Measurements from ENCODE around the gene ASPHD2. TPM values are rescaled to one million over a fixed set of nuclear protein-coding genes. Genes with fewer than 3 reads are reported as not detected.

The ASPHD2 gene
- total RNA-seq, 4 donors from 2014 or later: 0.49 to 1.7 (median 0.88) TPM; not detected in 1

DNA sequence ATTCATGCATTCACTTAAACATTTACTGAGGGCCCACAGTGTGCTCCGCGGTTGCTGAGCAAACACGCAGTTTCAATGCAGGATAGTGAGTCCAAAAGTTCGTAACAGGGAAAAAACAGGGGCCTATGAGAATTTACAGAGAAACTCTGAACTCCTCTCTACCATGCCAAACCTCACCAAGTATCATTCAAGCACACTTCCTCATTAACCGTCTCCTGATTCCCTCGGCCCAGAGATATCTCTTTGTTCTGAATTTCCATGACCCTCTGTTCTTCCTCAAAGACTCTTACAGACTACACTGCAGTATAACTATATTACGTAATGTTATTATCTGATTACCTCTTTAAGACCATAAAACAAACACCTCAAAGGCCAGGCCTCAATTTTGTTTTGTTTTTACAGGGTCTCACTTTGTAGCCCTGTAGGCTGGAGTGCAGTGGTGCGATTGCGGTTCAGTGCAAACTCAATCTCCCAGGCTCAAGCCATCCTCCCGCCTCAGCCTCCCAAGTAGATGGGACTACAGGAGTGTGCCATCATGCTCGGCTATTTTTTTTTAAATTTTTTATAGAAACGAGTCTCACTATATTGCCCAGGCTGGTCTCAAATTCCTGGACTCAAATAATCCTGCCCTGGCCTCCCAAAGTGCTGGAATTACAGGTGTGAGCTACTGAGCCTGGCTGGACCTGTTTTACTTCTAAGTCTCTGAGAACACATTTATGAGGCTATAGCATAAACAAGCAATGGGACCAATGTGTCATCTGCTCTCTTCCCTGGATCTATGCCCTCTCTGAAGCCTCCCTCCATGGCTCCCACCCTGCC is 50.9 kb downstream of the ASPHD2 start:
- TF ChIP-seq CTCF (IDR thresholded peaks at IDR 0.05; ENCODE audit: low read depth): no peak

GRCh38 chr22:26480611-26480932 is 51.5 kb downstream of the ASPHD2 start:
- no peak for TF ChIP-seq CTCF (IDR thresholded peaks at IDR 0.05; ENCODE audit: low read depth)

DNA sequence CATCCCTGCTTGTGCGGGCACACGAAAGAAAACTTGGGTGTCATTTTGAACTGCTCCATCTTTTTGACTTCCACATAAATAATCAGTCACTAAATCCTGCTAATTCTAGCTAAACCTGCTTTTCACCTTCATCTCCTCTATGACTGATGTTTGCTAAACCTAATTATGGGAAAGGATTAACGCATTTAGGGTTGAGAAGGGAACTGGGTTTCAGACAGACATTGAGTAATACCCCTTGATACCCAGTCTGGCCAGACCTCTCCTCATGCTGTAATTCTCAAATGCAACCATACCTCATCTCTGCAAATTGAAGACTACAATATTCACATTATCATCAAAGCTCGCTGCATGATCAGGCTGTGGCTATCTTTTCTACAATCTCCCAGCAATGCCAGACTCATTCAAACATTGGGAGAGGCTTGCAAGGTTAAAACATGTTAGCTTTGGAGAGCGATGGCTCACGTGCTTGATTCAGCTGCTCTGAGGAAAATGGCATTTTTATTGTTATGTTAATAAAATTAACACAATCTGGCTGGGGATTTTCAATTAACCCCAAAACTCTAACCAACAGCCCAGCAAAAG is 52.1 kb downstream of the ASPHD2 start:
- no peak for TF ChIP-seq CTCF (IDR thresholded peaks at IDR 0.05; ENCODE audit: low read depth)

- TF ChIP-seq CTCF (IDR thresholded peaks at IDR 0.05; ENCODE audit: low read depth): no peak
Observed at GRCh38 chr22:26481694-26482093, 52.6 kb downstream of the ASPHD2 start.

DNA sequence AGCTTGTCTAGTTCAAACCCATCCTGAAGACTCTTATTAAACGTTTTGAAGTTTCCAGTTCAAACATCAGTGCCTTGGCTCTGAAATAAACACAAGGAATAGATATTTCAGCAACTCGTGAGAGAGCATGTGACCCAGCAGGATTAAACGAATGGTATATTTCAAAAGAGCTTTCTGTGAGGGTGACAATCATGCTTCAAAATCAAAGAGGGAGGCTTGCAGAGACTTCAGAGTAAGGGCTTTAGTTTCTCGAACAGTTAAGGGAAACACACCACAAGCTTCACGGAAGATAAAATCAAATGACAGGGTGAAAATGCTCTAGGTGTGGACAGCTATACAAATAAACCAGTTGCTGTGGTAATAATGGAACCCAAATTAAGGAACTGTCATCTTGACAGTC is 53.1 kb downstream of the ASPHD2 start:
- TF ChIP-seq CTCF (IDR thresholded peaks at IDR 0.05; ENCODE audit: low read depth): no peak

DNA sequence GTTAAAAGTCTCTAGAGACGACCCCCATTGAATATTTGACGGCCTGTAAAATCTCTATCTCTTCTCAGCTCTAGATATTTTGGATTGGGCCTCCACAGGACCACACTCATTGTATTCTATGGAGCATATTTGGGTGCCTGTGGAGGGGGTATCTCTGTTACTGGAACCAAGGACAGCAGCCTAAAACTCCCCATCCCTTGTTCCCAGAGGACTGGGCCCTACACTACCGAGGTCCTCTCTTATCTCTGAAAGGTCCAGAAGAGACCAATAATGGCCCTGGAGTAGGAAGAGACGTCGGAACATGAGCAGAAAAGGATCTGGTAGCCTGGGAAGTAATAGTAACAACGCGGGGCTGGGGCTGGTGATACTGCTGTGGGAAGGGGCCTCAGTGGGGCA is 54.0 kb downstream of the ASPHD2 start:
- no peak for TF ChIP-seq CTCF (IDR thresholded peaks at IDR 0.05; ENCODE audit: low read depth)

GRCh38 chr22:26483439-26484359 is 54.6 kb downstream of the ASPHD2 start, which contains the start of the genes HPS4 and SRRD:
Gene HPS4 (minus strand): TSS chr22:26483783. CDS start chr22:26481762, 2,021 bp downstream.
Gene SRRD (plus strand): TSS chr22:26483877. CDS start chr22:26483891, 14 bp downstream.
- TF ChIP-seq CTCF (IDR thresholded peaks at IDR 0.05; ENCODE audit: low read depth): no peak
